Measurements from ENCODE around the gene SH3GLB2. TPM values are rescaled to one million over a fixed set of nuclear protein-coding genes. Genes with fewer than 3 reads are reported as not detected.

Gene SH3GLB2
- polyA plus RNA-seq, 2 of the 4 experiments (the other 2 are of a cell fraction) = 28.3 to 42.6 TPM

- TF ChIP-seq EHF (CRISPR knock-in tag; IDR thresholded peaks at IDR 0.05) (no peak), ELK1 (IDR thresholded peaks at IDR 0.05; ENCODE audit: low read depth, low read length) (no peak), CBX8 (IDR thresholded peaks at IDR 0.05) (no peak), EP300 (IDR thresholded peaks at IDR 0.05) (no peak), PHF8 (IDR thresholded peaks at IDR 0.05; ENCODE audit: borderline replicate concordance, low read depth) (no peak), ZNF302 (CRISPR knock-in tag; IDR thresholded peaks at IDR 0.05) (no peak), FOSB (CRISPR knock-in tag; IDR thresholded peaks at IDR 0.05) (no peak), MAZ (IDR thresholded peaks at IDR 0.05; ENCODE audit: borderline replicate concordance, low read depth, low read length) (no peak), NR3C1 (IDR thresholded peaks at IDR 0.05) (no peak)
- FAIRE-seq = no peak
- WGBS (ENCODE audit: missing lambda C conversion rate) = 91% methylated on average over 37 of the region's 37 CpGs
- H3K4me1 ChIP-seq = peaks cover 8% of the 10 kb centered on the region; the same call in 1 of the 3 replicates
- no peaks in the 10 kb centered on the region for H3K9me3 ChIP-seq
- H3K4me3 ChIP-seq = no peak overlapping the region
- no peak for DNase-seq (ENCODE audit: low read depth in 1 of 2, low spot score in 1 of 2)
- CTCF ChIA-PET = interaction anchor here (0.7 to 1.2 kb wide), 2 partner anchors 29 to 32 kb away, joined by 3 to 7 read pairs; partner anchors contain the start of gene SH3GLB2
- POLR2A ChIA-PET = no interaction called here
- ATAC-seq = peak; percentile 24 to 27; a peak in 3 of 6 replicates
- H3K27ac ChIP-seq = no peak overlapping the region
- H3K4me2 ChIP-seq = no peak overlapping the region
Measured at GRCh38 chr9:129059796-129060785, 32.0 kb upstream of the SH3GLB2 start.

GRCh38 chr9:129058965-129059795, 31.0 kb upstream of the SH3GLB2 start:
- CTCF ChIA-PET = interaction anchor here (0.7 to 1.3 kb wide), 4 partner anchors 8 to 56 kb away, joined by 3 to 7 read pairs (median 4); partner anchors contain the start of gene SH3GLB2
- Histone ChIP-seq H3K9me3 (no peaks in the 10 kb centered on the region), H3K27ac (no peak overlapping the region), H3K4me2 (no peak overlapping the region), H3K4me3 (no peak overlapping the region), H3K4me1 (peaks cover 8% of the 10 kb centered on the region; the same call in 1 of the 3 replicates)
- POLR2A ChIA-PET = interaction anchor here (0.6 kb wide), 1 partner anchor 399 kb away, joined by 3 read pairs; no protein-coding TSS in a partner anchor
- WGBS (ENCODE audit: missing lambda C conversion rate) = 76% methylated on average over 21 of the region's 21 CpGs
- DNase-seq (ENCODE audit: low read depth in 1 of 2, low spot score in 1 of 2) = no peak
- no peak for TF ChIP-seq MAX (IDR thresholded peaks at IDR 0.05)
- peak in 1 of 2 experiments; percentile 60; a peak in 3 of 6 replicates for ATAC-seq
- no peak for FAIRE-seq

- FAIRE-seq (no peak), ATAC-seq (no peak), DNase-seq (ENCODE audit: low read depth in 1 of 2, low spot score in 1 of 2) (no peak)
- no peaks in the 10 kb centered on the region for H3K9me3 ChIP-seq
- ChIA-PET POLR2A (no interaction called here), CTCF (interaction anchor here (1.0 kb wide), 1 partner anchor 26 kb away, joined by 3 read pairs; the partner anchor contains the start of gene SH3GLB2)
- H3K4me3 ChIP-seq = no peak overlapping the region
- no peak overlapping the region for H3K27ac ChIP-seq
- peaks cover 17% of the 10 kb centered on the region for H3K4me1 ChIP-seq
- H3K4me2 ChIP-seq = no peak overlapping the region
- 82% methylated on average over 5 of the region's 5 CpGs for WGBS (ENCODE audit: missing lambda C conversion rate)
- no peak for TF ChIP-seq HDAC2 (IDR thresholded peaks at IDR 0.05)
- TF ChIP-seq MAZ (IDR thresholded peaks at IDR 0.05; ENCODE audit: borderline replicate concordance, low read depth, low read length) = no peak
- TF ChIP-seq ZC3H11A (IDR thresholded peaks at IDR 0.05) = no peak
- no peak for TF ChIP-seq KDM1A (IDR thresholded peaks at IDR 0.05; ENCODE audit: low read depth)
- TF ChIP-seq MYC (IDR thresholded peaks at IDR 0.05; ENCODE audit: borderline replicate concordance, low read length) = no peak
- TF ChIP-seq PBX3 (IDR thresholded peaks at IDR 0.05) = no peak
- no peak for TF ChIP-seq HOXB5 (CRISPR knock-in tag; IDR thresholded peaks at IDR 0.05)
- no peak for TF ChIP-seq RNF2 (IDR thresholded peaks at IDR 0.05; ENCODE audit: borderline replicate concordance, low read depth)
- no peak for TF ChIP-seq REST (IDR thresholded peaks at IDR 0.05)
- no peak for TF ChIP-seq POLR2A (IDR thresholded peaks at IDR 0.05; ENCODE audit: low read length)
- no peak for TF ChIP-seq ELK1 (IDR thresholded peaks at IDR 0.05; ENCODE audit: low read depth, low read length)
Measured at GRCh38 chr9:129054163-129054851, 26.2 kb upstream of the SH3GLB2 start.
